NCI-H2029 (cell line): ENCODE measurements around the gene SFSWAP.
"Not testable (repeated sequence)": the region's sequence is repeated elsewhere in the genome, so short reads cannot be mapped to it uniquely, and the experiment has no call there.

Experiments
- DNase-seq: peaks from one replicate; lab custom pipeline; 2025; lab: John Stamatoyannopoulos, UW

SFSWAP gene

DNA sequence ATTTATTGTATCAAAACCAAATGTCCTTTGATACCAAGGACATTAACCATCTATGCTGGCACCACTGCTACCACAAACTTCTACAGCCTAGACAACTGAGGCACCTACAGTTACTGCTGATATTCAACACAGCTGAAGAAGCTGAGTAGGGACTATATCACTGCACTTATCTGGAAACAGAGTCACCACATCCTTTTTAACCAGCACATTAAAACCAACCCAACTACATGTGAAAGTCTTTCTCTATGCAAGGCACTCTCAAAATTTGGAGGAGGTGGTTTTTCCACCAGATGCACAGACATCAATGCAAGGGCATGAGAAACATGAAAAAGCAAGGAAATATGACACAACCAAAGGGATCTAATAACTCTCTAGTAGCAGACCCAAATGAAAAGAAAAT is 7.7 kb upstream of the SFSWAP start:
- no peak for DNase-seq

DNA sequence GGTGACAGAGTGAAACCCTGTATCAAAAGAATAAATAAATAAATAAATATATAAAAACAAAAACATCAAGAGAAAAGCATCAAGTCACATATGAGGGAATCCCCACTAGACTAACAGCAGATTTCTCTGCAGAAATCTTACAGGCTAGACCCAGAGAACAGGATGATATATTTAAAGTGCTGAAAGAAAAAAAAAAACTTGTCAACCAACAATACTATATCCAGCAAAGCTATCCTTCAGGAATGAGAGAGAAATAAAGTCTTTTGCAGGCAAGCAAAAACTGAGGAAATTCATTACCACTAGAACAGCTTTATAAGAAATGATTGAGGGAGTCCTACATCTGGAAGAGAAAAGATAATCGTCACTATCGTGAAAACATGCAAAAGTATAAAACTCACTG is 6.4 kb upstream of the SFSWAP start:
- DNase-seq, result no peak

DNA sequence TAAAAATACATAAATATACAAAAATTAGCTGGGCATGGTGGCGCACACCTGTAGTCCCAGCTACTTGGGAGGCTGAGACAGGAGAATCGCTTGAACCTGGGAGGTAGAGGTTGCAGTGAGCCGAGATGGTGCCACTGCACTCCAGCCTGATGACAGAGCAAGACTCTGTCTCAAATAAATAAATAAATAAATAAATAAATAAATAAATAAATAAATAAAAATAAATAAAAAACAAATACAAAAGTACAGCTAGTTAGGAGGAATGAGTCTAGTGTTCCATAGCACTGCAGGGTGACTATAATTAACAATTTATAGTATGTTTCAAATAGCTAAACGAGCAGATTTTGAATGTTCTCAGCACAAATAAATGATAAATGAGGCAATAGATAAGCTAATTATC is 4.2 kb upstream of the SFSWAP start:
- not testable (repeated sequence) for DNase-seq

DNA sequence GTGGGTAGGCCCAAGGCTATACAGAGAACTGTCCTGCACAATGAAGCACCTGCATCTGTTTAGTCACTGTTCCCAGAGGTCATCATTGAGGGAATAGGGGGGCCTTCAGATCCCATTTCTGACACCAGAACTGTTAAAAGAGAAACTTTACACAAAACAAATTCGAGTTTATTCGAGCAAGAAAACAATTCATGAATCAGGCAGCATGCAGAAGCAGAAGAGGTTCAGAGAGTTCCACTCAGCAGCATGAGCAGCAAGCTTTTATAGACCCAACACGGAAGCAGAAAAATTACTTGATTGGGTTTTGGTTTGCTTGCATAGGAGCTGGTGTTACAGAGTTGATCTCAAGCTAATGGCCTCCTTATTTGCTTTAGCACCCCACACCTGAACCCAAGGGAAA is 1.7 kb upstream of the SFSWAP start:
- no peak for DNase-seq

DNA sequence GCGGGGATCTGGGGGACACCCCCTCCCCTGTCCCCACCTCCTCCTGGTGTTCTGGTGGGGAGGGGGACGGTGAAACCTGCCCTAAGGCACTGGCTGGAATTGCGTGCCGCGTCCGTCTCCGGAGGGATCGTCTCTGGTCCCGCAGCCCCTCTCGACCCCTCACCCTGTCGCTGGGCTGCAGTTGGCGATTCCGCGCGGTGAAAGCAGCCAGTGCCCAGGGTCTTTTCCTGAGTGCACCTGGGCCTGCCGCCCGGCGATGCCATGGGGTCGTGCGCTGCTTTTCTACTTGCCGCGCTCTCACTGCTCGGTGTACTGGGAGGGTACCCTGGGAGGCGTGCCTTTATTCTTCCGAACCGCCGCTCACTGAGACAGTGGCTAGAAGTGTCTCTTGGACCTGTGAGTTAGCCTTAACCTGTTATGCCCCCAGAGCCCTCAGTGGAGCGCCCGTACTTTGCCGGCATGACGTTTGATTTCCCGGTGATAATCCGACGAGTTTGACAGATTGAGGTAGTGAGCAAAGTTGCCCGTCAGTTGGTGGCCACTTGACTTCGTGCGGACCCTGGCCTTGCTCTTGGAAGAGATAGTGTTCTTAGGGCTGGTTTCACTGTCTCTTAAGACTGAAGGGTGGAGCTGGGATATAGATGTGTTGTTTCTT is 788 bp downstream of the SFSWAP start:
- no peak for DNase-seq

DNA sequence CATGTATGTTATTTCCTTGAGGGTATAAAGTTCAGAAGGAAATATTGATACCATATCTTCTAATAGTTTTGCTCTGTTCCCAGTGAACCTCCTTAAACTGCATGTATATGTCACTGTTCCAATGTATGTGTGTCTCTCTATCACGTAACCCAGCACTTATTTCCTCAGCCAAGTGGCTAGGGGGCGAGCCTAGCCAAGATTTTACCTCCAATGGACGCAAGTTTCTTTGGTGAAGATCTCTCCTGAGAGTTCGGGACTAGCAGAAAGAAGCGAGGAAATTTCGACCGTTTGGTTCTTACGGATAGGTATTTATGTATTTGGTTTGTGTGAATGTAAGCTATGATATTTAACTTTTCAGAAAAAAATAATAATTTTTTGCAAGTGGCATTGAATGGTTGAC is 2.5 kb downstream of the SFSWAP start:
- no peak for DNase-seq

DNA sequence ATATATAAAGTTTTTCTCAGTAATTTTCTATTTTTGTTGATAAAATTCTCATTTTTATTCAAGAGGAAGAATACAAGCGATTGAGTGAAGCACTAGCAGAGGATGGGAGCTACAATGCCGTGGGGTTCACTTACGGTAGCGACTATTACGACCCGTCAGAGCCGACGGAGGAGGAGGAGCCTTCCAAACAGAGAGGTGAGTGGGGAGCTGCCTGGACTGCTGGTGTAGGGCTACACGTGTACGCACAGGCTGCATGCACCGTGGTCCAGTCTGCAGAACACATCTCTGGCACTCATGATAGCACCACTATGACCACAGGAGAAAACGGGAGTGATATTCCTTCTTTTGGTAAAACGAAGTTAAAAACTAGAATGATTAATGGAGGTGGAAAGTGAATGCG is 3.9 kb downstream of the SFSWAP start:
- DNase-seq, result no peak

DNA sequence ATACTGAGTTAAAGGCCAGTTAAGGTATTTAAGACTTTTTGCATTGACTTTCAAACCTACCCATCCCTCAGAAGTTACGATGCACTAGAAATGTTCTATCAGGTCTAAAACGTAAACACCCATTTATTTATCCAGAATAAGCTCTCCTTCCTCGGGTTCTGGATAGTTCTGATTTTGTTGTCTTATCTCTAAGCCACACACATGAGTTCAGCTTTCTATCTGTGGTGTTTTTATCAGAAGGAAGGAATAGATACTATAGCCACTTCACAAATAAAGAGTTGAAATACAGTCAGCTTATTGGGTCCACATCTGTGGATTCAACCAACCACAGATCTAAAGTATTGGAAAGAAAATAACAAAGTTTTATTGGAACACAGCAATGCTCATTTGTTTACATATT is 5.4 kb downstream of the SFSWAP start:
- DNase-seq, result no peak

DNA sequence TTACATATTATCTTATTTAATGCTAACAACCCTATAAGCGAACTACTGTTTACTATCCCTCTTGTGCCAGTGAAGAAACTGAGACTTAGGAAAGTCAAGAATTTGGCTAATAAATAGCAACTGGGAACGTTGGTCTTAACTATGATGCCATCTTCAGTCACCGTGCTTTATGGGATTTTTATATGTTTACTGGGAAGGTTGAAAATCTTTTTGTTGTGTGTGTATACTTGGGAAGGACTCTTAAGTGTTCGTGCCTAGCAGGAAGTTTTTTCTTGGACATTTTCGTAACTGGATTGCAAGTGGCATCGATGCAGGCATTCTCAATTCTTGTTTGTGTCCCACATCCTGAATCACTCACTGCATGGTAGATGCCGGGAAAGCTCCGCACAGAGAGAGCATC is 9.4 kb downstream of the SFSWAP start:
- DNase-seq, result no peak

DNA sequence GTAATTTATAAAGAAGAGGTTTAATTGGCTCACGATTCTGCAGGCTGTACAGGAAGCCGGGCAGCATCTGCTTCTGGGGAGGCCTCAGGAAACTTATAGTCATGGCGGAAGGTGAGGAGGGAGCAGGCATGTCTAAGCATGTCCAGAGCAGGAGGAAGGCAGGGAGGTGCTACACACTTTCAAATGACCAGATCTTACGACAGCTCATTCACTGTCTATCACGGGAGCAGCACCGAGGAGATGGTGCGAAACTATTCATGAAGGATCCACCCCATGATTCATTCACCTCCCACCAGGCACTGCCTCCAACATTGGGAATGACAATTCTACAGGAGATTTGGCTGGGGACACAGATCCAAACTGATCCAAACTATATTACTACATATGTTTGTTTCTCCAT is 10.0 kb downstream of the SFSWAP start:
- DNase-seq, result no peak

DNA sequence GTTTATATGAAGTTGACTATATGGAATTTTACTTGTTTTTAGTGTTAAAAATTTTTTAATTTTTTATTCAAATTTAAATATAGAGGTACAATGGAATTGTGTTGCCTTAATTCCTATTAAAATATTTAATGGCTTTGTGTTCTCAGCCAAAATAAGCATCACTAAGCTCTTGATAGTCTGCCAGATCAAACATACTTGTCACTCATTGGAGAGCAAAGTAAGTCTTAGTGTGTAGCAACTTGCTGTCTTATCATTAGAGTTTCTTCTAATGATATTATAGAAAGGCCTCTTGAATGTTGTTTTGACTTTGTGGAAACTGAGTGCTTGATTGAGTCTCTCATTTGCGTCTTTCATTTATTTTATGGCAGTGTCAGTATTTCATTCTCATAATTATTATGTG is 10.7 kb downstream of the SFSWAP start:
- DNase-seq, result no peak

DNA sequence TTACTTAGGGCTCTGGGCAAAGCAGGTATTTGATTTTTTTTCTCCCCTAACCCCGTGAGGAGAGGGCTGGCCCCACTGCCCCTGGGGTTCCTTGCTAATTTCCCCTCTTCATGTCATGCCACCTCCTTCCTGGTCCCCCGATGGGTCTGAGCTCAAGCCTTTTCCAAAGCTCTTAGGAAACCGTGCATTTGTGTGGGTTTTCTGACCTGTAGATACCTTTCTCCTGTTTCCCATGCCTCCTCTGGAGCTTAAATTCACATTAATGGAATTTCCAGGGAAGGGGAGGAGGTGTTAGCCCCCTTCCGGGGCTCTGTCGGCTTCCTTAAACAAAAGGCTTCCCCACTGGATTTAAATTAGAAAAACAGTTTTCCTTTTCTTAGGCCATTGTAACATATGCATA is 12.6 kb downstream of the SFSWAP start:
- DNase-seq, result no peak

DNA sequence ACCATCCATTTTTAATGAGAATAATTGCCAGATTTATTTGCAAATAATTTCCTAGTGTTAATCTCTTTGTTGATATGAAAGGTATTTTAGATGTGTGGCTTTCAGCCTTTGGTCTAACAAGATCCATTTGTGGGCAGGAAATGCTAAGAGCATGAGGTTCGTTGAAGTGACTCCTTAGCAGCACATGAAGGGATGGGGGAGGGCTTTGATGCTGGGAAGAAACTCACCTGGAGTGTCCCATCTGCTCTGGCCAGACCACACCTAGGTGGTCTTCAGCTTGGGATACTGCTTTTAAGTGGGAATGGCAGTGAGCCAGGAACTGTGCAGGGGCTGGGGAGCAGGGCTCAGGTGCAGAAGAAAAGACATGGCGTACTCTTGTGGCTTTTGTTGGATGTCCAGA is 13.6 kb downstream of the SFSWAP start:
- no peak for DNase-seq

DNA sequence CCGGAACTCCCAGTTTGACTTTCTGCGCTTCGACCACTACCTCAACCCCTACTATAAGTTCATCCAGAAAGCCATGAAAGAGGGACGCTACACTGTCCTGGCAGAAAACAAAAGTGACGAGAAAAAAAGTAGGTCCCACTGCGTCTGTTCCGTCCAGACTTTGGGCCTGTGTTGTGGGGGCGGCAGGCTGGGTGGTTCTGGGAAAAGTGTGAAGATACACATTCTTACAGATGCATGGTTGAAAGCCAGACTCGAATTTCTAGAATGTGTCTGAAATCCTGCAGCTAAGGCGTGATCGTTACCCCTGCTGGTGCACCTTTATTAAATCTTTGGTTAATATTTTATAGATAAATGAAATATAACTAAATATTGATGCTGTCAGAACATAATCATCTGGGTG is 14.6 kb downstream of the SFSWAP start:
- DNase-seq, result no peak

DNA sequence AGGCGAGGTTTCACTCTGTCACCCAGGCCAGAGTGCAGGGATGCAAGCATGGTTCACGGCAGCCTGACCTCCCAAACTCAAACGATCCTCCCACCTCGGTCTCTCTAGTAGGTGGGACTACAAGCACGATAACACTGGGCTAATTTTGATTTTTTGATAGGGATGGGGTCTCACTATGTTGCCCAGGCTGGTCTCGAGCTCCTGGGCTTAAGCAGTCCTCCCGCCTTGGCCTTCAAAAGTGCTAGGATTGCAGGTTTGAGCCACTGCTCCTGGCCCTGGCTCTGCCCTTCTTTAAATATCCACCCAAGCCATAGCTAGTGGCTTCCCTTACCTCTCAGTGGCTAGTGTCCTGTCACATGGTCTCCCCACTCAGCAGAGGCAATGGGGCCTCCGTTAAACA is 17.8 kb downstream of the SFSWAP start:
- no peak for DNase-seq

DNA sequence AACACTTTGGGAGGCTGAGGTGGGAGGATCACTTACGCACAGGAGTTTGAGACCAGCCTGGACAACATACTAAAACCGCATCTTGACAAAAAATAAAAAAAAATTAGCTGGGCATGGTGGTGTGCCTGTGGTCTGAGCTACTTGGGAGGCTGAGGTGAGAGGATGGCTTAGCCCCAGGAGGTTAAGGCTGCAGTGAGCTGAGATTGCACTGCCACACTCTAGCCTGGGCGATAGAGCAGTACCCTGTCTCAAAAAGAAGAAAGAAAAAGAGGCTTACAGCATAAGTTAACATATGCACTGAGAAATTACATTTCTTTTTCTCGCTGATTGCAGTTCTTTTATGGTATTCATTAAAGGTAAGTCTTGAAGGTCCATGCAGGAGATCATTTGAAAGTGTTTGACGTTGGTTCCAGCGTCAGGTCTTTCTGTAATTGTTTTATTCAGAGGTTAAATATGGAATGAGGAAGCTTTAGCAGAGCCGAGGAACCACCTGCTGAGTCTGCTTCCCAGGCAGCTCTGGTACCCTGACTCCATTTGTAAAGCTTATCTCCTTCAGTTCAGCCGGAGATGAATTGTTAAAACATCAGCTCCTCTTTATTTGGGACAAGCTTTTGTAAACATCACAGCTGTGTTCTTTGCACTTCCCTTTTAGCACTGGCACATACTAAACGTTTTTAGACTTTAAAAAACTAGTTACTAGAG is 18.5 kb downstream of the SFSWAP start:
- DNase-seq, result no peak

DNA sequence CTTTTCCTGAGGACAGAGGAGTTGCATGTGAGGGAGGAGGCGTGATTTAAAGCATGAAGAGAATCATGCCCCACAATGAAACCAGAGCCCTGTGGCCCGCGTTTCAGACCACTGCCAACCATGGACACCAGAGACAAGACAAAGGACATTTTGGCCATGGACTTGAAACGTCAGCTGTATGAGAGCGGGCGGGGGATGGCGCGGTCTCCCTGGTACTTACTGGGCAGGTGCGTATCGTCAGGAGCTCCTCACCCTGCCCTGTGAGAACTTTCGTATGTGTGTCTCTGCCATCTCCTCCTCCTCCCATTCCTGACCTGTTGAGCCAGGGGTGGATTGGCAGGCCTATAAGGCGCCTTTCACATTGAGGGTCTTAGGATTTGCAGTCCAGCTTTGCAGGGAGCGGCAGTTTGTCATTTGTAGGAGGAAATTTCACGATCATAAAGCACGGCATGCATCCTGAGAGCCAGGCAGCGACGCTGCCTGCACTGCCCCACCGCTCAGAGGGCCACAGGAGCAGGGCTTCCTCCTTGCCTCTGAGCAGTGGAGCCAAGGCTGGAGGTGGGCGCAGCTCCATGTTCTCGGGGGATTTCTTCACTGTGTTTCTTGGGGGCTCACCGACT is 22.2 kb downstream of the SFSWAP start:
- no peak for DNase-seq

DNA sequence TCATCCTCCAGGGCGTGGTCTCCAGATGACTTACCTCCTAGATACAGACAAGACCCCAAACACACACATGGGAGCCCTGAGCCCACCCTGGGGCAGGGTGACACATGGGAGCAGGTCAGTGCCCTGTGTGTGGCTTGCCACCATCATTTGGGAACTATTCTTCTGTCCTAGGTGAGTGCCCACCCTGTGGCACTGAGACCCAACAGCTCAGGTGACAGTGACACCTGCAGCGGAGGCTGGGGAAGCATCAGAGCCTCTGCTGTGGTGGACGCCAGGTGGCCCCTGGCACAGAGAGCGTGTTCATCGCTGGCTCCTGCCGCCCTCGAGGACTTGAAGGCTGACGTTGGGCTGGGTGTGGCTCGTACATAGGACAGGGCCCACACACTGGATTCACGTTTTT is 23.0 kb downstream of the SFSWAP start:
- DNase-seq, result no peak

DNA sequence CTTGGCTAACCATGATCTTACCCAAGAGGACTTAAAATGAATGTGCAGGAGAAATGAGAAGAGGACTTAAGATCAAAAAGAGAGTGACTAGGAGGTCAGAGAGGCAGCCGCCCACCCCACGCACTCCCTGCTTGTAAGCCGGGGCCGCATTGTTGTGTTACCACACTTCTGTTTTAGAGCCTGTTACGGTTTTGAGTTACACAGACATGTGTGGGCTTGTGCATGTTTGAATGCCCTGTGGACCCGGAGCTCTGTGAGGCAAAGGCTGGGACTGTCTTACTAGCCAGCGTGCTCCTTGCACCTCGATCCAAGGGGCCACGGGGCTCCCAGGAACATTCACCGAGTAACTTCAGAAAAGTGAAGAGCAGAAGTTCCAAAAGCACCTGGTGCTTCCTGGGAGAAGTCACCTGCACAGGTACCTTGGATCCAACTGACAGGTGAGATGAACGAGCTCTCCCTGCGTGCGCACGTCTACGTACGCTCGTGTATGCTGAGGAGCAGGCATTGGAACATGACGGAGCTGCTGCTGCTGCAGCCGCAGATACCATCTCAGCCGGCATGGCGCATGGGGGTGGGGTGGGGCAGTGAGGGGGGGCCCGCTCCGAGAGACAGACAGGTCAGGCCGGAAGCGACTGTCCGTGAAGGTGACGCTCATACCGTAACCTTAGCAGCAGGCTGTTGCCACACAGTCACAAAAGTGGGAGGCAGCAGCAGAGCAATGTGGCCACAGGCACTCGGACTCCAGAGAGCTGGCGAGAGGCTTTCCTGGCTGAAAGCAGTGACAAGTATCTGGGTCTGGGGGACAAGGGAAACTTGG is 23.7 kb downstream of the SFSWAP start:
- DNase-seq, result no peak

DNA sequence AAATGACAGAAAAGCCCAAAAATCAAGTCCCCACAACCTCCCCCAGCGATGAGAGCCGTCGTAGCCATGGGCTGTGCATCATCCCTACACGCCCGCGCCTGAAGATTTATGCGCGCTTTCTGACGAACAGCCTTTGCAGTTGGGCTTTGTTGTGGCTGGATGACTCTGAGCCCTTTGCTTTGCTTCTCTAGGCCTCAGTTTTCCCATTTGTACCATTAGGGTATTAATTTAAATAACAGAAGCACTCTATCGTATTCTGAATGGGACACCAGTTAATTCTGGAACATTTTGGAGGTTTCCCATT is 24.2 kb downstream of the SFSWAP start:
- DNase-seq, result no peak

DNA sequence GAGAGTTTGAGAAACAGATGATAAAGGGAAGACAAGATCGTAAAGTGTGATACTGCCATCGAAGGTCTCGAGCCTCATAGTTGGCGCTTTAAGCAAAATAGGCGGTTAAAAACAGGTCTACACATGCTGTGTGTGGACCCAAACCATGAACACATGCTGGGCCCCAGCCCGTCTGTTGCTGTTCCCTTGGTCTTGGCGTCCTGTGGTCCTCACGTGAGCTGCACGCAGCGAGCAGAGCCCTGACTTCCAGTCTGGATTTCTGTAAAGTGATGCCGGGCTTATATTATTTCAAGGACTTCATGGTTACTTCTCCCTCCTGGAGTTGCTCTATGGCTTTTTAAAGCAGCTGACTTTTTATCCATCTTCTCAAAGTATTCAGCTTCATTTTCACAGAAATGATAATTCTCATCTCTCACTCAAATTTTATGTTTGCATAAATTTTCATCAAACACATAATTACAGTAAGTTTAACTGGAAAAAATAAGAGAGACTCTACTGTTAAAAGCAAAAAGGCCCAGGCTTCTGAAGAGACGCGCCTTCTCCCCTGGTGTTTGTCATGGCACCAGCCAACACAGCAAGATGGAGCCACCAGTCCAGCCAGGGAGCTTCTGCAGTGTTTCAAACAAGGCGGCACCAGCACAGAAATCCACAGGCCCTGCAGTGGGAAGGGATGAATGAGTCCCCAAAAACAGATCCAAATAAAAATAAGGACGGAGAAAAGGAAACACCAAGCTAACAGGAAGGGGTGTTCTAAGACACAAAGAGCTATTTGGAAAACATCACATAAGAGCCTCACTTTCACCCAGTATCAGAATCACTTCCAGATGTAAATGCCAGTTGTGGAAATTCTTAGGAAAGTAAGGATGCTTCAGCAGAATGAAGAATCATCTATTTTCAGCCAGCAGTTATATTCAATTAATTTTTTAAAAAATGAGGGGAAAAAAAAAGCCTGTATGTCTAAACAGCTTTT is 24.9 kb downstream of the SFSWAP start:
- DNase-seq, result no peak
